ENCODE results near the gene GM2A. TPM values are rescaled to one million over a fixed set of nuclear protein-coding genes. Genes with fewer than 3 reads are reported as not detected.
"Not testable (repeated sequence)": the region's sequence is repeated elsewhere in the genome, so short reads cannot be mapped to it uniquely, and the experiment has no call there.

The GM2A gene
- polyA plus RNA-seq, 3 donors = 22.2 to 57.9 (median 28.0) TPM

- Histone ChIP-seq H3K27ac (ENCODE audit: low read depth in 1 of 2, low read length in 2 of 2) (no peak overlapping the region), H4K20me1 (ENCODE audit: insufficient read depth, low read length) (no peaks in the 10 kb centered on the region), H2AFZ (ENCODE audit: insufficient read depth, low read depth, low read length, poor library complexity, severe bottlenecking) (no peak overlapping the region), H3K9me3 (replicated peaks in 1 of 2; ENCODE audit: control insufficient read depth in 1 of 2, insufficient read depth in 1 of 2, low read length in 2 of 2) (no peaks in the 10 kb centered on the region), H3K79me2 (ENCODE audit: insufficient read depth, low read length) (no peaks in the 10 kb centered on the region), H3K4me2 (replicated peaks; ENCODE audit: extremely low read depth, low read length, poor library complexity, severe bottlenecking) (no peak overlapping the region), H3K9ac (ENCODE audit: insufficient read depth, low read length, poor library complexity, severe bottlenecking) (no peak overlapping the region), H3K36me3 (replicated peaks in 1 of 2; ENCODE audit: control insufficient read depth in 1 of 2, insufficient read depth in 2 of 2, low read length in 2 of 2) (no peaks in the 10 kb centered on the region), H3K4me1 (ENCODE audit: control insufficient read depth in 1 of 2, insufficient read depth in 2 of 2, low read length in 2 of 2) (peaks cover 17 to 23% of the 10 kb centered on the region in 2 donors), H3K27me3 (ENCODE audit: control insufficient read depth in 2 of 2, insufficient read depth in 2 of 2, low read length in 2 of 2) (no peaks in the 10 kb centered on the region), H3K4me3 (replicated peaks in 1 of 3; ENCODE audit: low read depth in 2 of 3, low read length in 3 of 3) (no peak overlapping the region)
- H3K36me3 Mint-ChIP-seq = no peaks in the 10 kb centered on the region
- DNase-seq = no peak
- no peak for TF ChIP-seq CTCF (IDR thresholded peaks at IDR 0.05)
- H3K27ac Mint-ChIP-seq = no peak overlapping the region
- H3K4me1 Mint-ChIP-seq = peaks cover 22% of the 10 kb centered on the region
- 96% methylated on average over 5 of the region's 8 CpGs for WGBS (ENCODE audit: insufficient coverage)
- no peaks in the 10 kb centered on the region for H3K9me3 Mint-ChIP-seq
- intact Hi-C loops (cut with micrococcal nuclease) = loop anchor here (5.0 to 10.0 kb wide), 2 partner anchors 36 to 59 kb away; no protein-coding TSS in a partner anchor
- H3K27me3 Mint-ChIP-seq (ENCODE audit: low read depth in 3 of 3) = peaks cover 0 to 6% (median 0%) of the 10 kb centered on the region in 3 donors
- no peak overlapping the region for H3K4me3 Mint-ChIP-seq
Observed at GRCh38 chr5:151233616-151234085, 19.3 kb upstream of the GM2A start.

- peaks cover 17 to 30% of the 10 kb centered on the region in 2 donors for H3K4me1 ChIP-seq (ENCODE audit: control insufficient read depth in 1 of 2, insufficient read depth in 2 of 2, low read length in 2 of 2)
Observed at GRCh38 chr5:151234476-151235238, 18.3 kb upstream of the GM2A start.

DNA sequence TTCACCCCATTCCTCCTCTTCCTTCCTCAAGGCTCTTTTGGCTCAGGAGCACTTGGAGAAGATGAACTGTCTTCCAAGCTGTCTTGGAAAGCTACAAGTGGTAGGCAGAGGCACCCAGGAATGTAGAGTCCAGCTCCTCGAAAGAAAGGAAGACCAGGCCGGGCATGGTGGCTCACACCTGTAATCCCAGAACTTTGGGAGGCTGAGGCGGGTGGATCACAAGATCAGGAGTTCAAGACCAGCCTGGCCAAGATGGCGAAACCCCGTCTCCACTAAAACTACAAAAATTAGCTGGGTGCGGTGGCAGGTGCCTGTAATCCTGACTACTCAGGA lies 17.8 kb upstream of the GM2A start:
- Histone ChIP-seq H2AFZ (ENCODE audit: insufficient read depth, low read depth, low read length, poor library complexity, severe bottlenecking) (peak overlapping the region; percentile 57), H3K4me2 (replicated peaks; ENCODE audit: extremely low read depth, low read length, poor library complexity, severe bottlenecking) (peak overlapping the region; percentile 49), H3K9ac (ENCODE audit: insufficient read depth, low read length, poor library complexity, severe bottlenecking) (peak overlapping the region; percentile 10), H3K4me1 (ENCODE audit: control insufficient read depth in 1 of 2, insufficient read depth in 2 of 2, low read length in 2 of 2) (peaks cover 17 to 33% of the 10 kb centered on the region in 2 donors), H3K27ac (ENCODE audit: low read depth in 1 of 2, low read length in 2 of 2) (peak overlapping the region; percentile 52 to 54), H3K4me3 (replicated peaks in 1 of 3; ENCODE audit: low read depth in 2 of 3, low read length in 3 of 3) (peak overlapping the region in 1 of 3 experiments; percentile 27)
- not testable (repeated sequence) for H3K9me3 ChIP-seq (replicated peaks in 1 of 2; ENCODE audit: control insufficient read depth in 1 of 2, insufficient read depth in 1 of 2, low read length in 2 of 2); H4K20me1 ChIP-seq (ENCODE audit: insufficient read depth, low read length); H3K27me3 Mint-ChIP-seq (ENCODE audit: low read depth in 3 of 3); H3K27me3 ChIP-seq (ENCODE audit: control insufficient read depth in 2 of 2, insufficient read depth in 2 of 2, low read length in 2 of 2); H3K36me3 ChIP-seq (replicated peaks in 1 of 2; ENCODE audit: control insufficient read depth in 1 of 2, insufficient read depth in 2 of 2, low read length in 2 of 2); DNase-seq; H3K36me3 Mint-ChIP-seq; H3K9me3 Mint-ChIP-seq; H3K79me2 ChIP-seq (ENCODE audit: insufficient read depth, low read length)
- H3K27ac Mint-ChIP-seq = peak overlapping the region; percentile 71 to 90 (median 86)
- 92% methylated on average over 2 of the region's 6 CpGs for WGBS (ENCODE audit: insufficient coverage)
- intact Hi-C loops (cut with micrococcal nuclease) = loop anchor here (5.0 to 10.0 kb wide), 2 partner anchors 60 to 108 kb away; no protein-coding TSS in a partner anchor
- H3K4me3 Mint-ChIP-seq = peak overlapping the region; percentile 27 to 82
- H3K4me1 Mint-ChIP-seq = peaks cover 30% of the 10 kb centered on the region

More at GRCh38 chr5:151234476-151235238, 18.3 kb upstream of the GM2A start:
- Histone ChIP-seq H3K4me3 (replicated peaks in 1 of 3; ENCODE audit: low read depth in 2 of 3, low read length in 3 of 3) (peak overlapping the region in 1 of 3 experiments; percentile 27), H3K9ac (ENCODE audit: insufficient read depth, low read length, poor library complexity, severe bottlenecking) (peak overlapping the region; percentile 10), H3K9me3 (replicated peaks in 1 of 2; ENCODE audit: control insufficient read depth in 1 of 2, insufficient read depth in 1 of 2, low read length in 2 of 2) (no peaks in the 10 kb centered on the region), H3K4me2 (replicated peaks; ENCODE audit: extremely low read depth, low read length, poor library complexity, severe bottlenecking) (peak overlapping the region; percentile 49), H4K20me1 (ENCODE audit: insufficient read depth, low read length) (no peaks in the 10 kb centered on the region), H3K27me3 (ENCODE audit: control insufficient read depth in 2 of 2, insufficient read depth in 2 of 2, low read length in 2 of 2) (no peaks in the 10 kb centered on the region), H3K27ac (ENCODE audit: low read depth in 1 of 2, low read length in 2 of 2) (peak overlapping the region; percentile 52 to 54), H3K79me2 (ENCODE audit: insufficient read depth, low read length) (no peaks in the 10 kb centered on the region), H3K36me3 (replicated peaks in 1 of 2; ENCODE audit: control insufficient read depth in 1 of 2, insufficient read depth in 2 of 2, low read length in 2 of 2) (no peaks in the 10 kb centered on the region), H2AFZ (ENCODE audit: insufficient read depth, low read depth, low read length, poor library complexity, severe bottlenecking) (peak overlapping the region; percentile 57)
- intact Hi-C loops (cut with micrococcal nuclease) = loop anchor here (5.0 to 10.0 kb wide), 3 partner anchors 37 to 107 kb away; no protein-coding TSS in a partner anchor
- Mint-ChIP-seq H3K9me3 (no peaks in the 10 kb centered on the region), H3K4me3 (peak overlapping the region; percentile 4 to 82), H3K27me3 (ENCODE audit: low read depth in 3 of 3) (peaks cover 0 to 8% (median 3%) of the 10 kb centered on the region in 3 donors), H3K4me1 (peaks cover 30% of the 10 kb centered on the region), H3K27ac (peak overlapping the region; percentile 71 to 90 (median 86)), H3K36me3 (no peaks in the 10 kb centered on the region)
- no peak for TF ChIP-seq CTCF (IDR thresholded peaks at IDR 0.05)
- 33% methylated on average over 16 of the region's 17 CpGs for WGBS (ENCODE audit: insufficient coverage)
- peak; percentile 39 to 66 (median 57) for DNase-seq
